AG04449 (cell line): Measurements from ENCODE around the gene MAST2.
"Not testable (repeated sequence)": the region's sequence is repeated elsewhere in the genome, so short reads cannot be mapped to it uniquely, and the experiment has no call there.

Experiments
- CTCF ChIA-PET: fragments of 350-600 bp; formaldehyde crosslinking; extraction: SDS; loops from one replicate; lab custom pipeline; 2021; ENCODE audit warnings: antibody characterized with exemption; lab: Yijun Ruan, JAX
- POLR2A ChIA-PET: fragments of 400-600, 350-600 bp; formaldehyde crosslinking; extraction: SDS; loops from one replicate; lab custom pipeline; 2020; ENCODE audit warnings: antibody characterized with exemption, inconsistent platforms; lab: Yijun Ruan, JAX
- DNase-seq: peaks from one replicate; pipeline ENCODE4 v3.0.0-alpha.2; 2010; ENCODE audit warnings: low read depth, low spot score
- H3K4me3 ChIP-seq: 2 replicates; pipeline ENCODE4 v1.5.1; 2011; ENCODE audit warnings: low read depth, mild to moderate bottlenecking, control low read depth, low read length
- TF ChIP-seq, protein P1 (sequence below): IDR thresholded peaks from one replicate; pipeline ENCODE4 v1.5.1; 2011; ENCODE audit warnings: mild to moderate bottlenecking, moderate library complexity, low read length, control low read depth, inconsistent platforms; ENCODE audit not compliant: insufficient read depth; ENCODE audit errors: missing control alignments

MAST2 gene

DNA sequence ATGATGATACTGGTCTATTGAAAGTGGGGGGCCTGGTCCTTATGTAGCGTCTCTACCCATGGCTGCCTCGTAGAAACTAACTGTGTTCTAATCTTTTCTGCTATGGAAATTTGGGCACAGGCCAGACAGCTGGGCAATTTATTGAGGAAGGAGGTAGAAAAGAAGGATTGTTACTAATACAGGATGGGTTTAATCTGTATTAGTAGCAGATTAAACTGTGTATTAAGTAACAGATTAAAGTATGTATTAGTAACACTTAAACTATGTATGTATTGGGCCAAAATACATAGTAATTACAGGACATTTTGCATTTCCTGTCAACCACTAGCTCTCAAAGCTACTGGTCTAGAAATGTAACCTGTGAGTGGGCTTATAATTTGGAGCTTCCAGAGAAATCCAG lies 142.0 kb downstream of the MAST2 start:
- no peak for DNase-seq
- POLR2A ChIA-PET = no interaction called here
- CTCF ChIA-PET = no interaction called here
- H3K4me3 ChIP-seq = no peak overlapping the region
- TF ChIP-seq, protein P1, sequence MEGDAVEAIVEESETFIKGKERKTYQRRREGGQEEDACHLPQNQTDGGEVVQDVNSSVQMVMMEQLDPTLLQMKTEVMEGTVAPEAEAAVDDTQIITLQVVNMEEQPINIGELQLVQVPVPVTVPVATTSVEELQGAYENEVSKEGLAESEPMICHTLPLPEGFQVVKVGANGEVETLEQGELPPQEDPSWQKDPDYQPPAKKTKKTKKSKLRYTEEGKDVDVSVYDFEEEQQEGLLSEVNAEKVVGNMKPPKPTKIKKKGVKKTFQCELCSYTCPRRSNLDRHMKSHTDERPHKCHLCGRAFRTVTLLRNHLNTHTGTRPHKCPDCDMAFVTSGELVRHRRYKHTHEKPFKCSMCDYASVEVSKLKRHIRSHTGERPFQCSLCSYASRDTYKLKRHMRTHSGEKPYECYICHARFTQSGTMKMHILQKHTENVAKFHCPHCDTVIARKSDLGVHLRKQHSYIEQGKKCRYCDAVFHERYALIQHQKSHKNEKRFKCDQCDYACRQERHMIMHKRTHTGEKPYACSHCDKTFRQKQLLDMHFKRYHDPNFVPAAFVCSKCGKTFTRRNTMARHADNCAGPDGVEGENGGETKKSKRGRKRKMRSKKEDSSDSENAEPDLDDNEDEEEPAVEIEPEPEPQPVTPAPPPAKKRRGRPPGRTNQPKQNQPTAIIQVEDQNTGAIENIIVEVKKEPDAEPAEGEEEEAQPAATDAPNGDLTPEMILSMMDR = no peak

DNA sequence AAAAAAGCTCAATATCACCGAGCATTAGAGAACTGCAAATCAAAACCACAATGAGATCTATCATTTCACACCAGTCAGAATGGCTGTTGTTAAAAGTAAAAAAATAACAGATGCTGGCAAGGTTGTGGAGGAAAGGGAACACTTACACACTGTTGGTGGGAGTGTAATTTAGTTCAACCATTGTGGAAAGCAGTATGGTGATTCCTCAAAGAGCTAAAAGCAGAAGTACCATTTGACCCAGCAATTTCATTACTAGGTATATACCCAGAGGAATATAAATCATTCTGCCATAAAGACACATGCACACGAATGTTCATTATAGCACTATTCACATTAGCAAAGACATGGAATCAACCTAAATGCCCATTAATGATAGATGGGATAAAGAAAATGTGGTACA lies 146.1 kb downstream of the MAST2 start:
- POLR2A ChIA-PET, CTCF ChIA-PET, DNase-seq, H3K4me3 ChIP-seq: not testable (repeated sequence)

DNA sequence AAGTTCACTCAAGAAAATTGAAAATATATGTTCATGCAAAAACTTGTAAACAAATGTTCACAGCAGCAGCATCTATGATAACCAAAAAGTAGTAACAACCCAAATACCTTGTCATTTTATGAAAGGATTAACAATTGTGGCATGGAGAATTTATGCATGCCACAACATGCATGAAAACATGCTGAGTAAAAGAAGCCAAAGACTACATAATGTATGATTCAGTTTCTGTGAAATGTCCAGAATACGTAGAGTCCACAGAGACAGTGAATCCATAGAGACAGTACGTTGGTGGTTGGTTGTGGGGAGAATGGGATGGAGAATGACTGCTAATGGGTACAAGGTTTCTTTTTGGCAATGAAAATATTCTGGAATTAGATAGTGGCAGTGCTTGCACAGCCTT lies 148.7 kb downstream of the MAST2 start:
- H3K4me3 ChIP-seq = no peak overlapping the region
- TF ChIP-seq, protein P1 = no peak
- CTCF ChIA-PET = interaction anchor here (0.6 to 1.1 kb wide), 2 partner anchors 19 to 69 kb away, joined by 3 read pairs; no protein-coding TSS in a partner anchor
- POLR2A ChIA-PET = no interaction called here
- DNase-seq = no peak

DNA sequence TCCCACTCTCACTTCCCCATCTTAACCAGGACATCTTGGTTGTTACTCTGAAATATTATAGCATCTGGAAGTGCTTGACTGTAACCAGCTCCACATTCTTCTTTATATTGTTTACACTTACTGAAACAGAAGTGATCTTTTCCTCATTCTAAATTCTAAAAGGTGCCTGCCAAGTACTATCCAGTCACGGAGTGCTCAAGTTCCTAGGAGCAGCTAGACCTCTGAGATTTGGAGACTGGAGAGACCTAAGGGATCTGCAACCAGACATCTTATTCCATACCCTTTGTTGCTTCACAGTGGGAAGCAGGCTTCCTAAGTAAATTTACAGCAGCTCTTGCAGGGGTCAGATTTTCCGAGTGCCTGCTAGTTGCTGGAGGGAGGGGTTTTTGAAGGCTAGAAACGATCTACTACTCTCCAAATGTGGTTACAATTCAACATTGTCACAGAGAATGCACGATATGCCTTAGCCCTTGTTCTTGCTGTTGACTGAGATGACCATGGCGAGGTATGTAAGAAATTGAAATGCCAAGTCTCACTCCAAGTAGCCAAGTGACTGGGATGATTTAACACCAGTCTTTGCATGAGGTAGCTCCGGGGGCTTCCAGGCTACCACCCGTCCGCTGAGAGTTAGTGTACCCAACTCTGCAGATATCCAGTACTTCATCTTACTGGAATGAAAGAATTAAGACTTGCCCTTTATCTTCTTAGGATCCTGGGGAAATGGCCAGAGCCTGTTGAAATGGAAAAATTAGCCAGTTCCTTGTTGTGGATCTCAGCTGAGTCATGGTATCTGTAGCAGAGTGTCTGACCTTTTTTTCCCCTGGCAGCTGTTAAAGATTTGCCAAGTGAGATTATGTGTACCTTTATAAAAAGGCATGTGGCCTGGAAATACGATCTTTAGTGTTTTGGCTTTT lies 150.8 kb downstream of the MAST2 start:
- ChIA-PET POLR2A (no interaction called here), CTCF (interaction anchor here (0.9 to 1.4 kb wide), 2 partner anchors 24 to 48 kb away, joined by 3 read pairs; no protein-coding TSS in a partner anchor)
- peak overlapping the region; percentile 30 for H3K4me3 ChIP-seq
- no peak for DNase-seq
- TF ChIP-seq, protein P1 = no peak

DNA sequence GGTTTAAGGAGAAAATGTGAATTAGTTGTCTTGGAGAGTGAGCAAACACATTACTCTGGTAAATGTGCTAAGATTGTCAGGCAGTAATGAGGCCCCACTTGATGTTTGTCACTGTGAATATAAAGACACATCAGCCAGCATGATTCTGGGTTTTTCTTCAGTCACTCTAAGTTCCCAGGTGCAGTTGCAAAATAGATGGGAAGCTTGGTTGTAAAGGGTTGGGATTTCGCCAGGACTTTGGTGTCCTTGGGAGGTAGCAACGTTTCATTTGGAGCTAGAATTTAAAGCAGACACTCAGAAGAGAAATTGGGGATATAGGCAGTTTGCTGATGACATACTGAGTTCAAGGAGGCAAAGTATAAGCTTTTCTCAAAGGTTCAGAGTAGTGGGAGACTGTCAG lies 154.3 kb downstream of the MAST2 start:
- CTCF ChIA-PET = interaction anchor here (0.7 to 0.9 kb wide), 2 partner anchors 10 to 19 kb away, joined by 3 read pairs; no protein-coding TSS in a partner anchor
- no peak for DNase-seq
- TF ChIP-seq, protein P1 = no peak

DNA sequence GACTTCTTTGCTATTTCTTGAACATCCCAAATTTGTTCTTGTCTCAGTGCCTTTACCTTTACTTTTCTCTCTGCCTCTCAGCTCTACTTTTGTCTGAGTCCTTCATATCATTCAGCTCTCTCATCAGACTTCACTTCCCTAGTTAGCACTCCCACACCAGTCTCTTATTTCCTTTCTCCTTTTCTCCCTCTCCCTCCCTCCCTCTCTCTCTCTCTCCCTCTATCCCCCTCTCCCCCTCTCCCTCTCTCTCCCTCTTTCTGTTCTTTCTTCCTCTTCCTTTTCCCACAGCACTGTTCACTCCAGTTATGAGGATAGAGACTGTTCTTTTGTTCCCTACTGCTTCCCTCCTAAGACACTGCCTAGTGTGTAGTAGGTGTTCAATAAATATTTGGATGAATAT lies 154.9 kb downstream of the MAST2 start:
- POLR2A ChIA-PET = no interaction called here
- no peak overlapping the region for H3K4me3 ChIP-seq
- CTCF ChIA-PET = interaction anchor here (0.7 to 0.9 kb wide), 2 partner anchors 9 to 20 kb away, joined by 3 read pairs; no protein-coding TSS in a partner anchor
- TF ChIP-seq, protein P1 = no peak
- no peak for DNase-seq

More for the DNA sequence above, 154.3 kb downstream of the MAST2 start:
- no peak overlapping the region for H3K4me3 ChIP-seq
- POLR2A ChIA-PET = no interaction called here
